Non-pigmented ciliary epithelial cell (primary cell): ENCODE data around the gene TMBIM1.

Experiments used
- DNase-seq: peaks from one replicate; pipeline ENCODE4 v3.0.0-alpha.2; 2010; ENCODE audit warnings: low read depth

TMBIM1 gene

GRCh38 chr2:218292048-218293014, at the start of gene TMBIM1:
TSS of gene TMBIM1 (minus strand) at chr2:218292503. CDS start at chr2:218282141, 10,362 bp downstream.
- no peak for DNase-seq

GRCh38 chr2:218341381-218341780, 49.1 kb upstream of the TMBIM1 start:
- DNase-seq = no peak

- no peak for DNase-seq
Observed at GRCh38 chr2:218340656-218341055, 48.4 kb upstream of the TMBIM1 start.

- no peak for DNase-seq
Observed at GRCh38 chr2:218334531-218334930, 42.2 kb upstream of the TMBIM1 start.

GRCh38 chr2:218332920-218333645, 40.8 kb upstream of the TMBIM1 start:
- no peak for DNase-seq

GRCh38 chr2:218332288-218332687, 40.0 kb upstream of the TMBIM1 start:
- DNase-seq = no peak

- no peak for DNase-seq
Observed at GRCh38 chr2:218331745-218332144, 39.4 kb upstream of the TMBIM1 start.

GRCh38 chr2:218329826-218330593, 37.7 kb upstream of the TMBIM1 start:
- no peak for DNase-seq

GRCh38 chr2:218329027-218329825, 36.9 kb upstream of the TMBIM1 start:
- DNase-seq = no peak

GRCh38 chr2:218328294-218328693, 36.0 kb upstream of the TMBIM1 start:
- DNase-seq = no peak

- DNase-seq = no peak
Observed at GRCh38 chr2:218327451-218328210, 35.3 kb upstream of the TMBIM1 start.

- DNase-seq = no peak
Observed at GRCh38 chr2:218326315-218326714, 34.0 kb upstream of the TMBIM1 start.

- no peak for DNase-seq
Observed at GRCh38 chr2:218325566-218326160, 33.4 kb upstream of the TMBIM1 start.

- no peak for DNase-seq
Observed at GRCh38 chr2:218323526-218324472, 31.5 kb upstream of the TMBIM1 start.

- no peak for DNase-seq
Observed at GRCh38 chr2:218322768-218323525, 30.6 kb upstream of the TMBIM1 start.

GRCh38 chr2:218320704-218321336, 28.5 kb upstream of the TMBIM1 start:
- no peak for DNase-seq

GRCh38 chr2:218319813-218320365, 27.6 kb upstream of the TMBIM1 start:
- DNase-seq = no peak

GRCh38 chr2:218318241-218318640, 25.9 kb upstream of the TMBIM1 start:
- DNase-seq = no peak
